ENCODE measurements around the gene PCDHA1. TPM values are rescaled to one million over a fixed set of nuclear protein-coding genes. Genes with fewer than 3 reads are reported as not detected.

PCDHA1 gene
- total and polyA plus RNA-seq, 8 donors = 0.06 to 0.14 (median 0.11) TPM; not detected in 4

GRCh38 chr5:140964356-140964755 is 178.4 kb downstream of the PCDHA1 start:
- Histone ChIP-seq H3K4me3 (no peak overlapping the region), H3K9me3 (no peaks in the 10 kb centered on the region), H3K4me1 (peaks cover 0 to 8% of the 10 kb centered on the region in 2 donors), H3K27me3 (peaks cover 0 to 42% of the 10 kb centered on the region in 2 donors), H3K36me3 (no peaks in the 10 kb centered on the region), H3K27ac (no peak overlapping the region)
- intact Hi-C loops (cut with DNase I) = no loop called here
- TF ChIP-seq CTCF (IDR thresholded peaks at IDR 0.05) = no peak
- DNase-seq (no peak), ATAC-seq (no peak)

GRCh38 chr5:140965905-140966292 is 180.0 kb downstream of the PCDHA1 start:
- H3K27ac ChIP-seq = peak overlapping the region; percentile 54 to 65
- peaks cover 0 to 42% of the 10 kb centered on the region in 2 donors for H3K27me3 ChIP-seq
- DNase-seq = no peak
- H3K4me1 ChIP-seq = peaks cover 0 to 8% of the 10 kb centered on the region in 2 donors
- H3K9me3 ChIP-seq = no peaks in the 10 kb centered on the region
- no peak for TF ChIP-seq CTCF (IDR thresholded peaks at IDR 0.05)
- peak; percentile 33 for ATAC-seq
- H3K4me3 ChIP-seq = peak overlapping the region; percentile 48 to 51
- intact Hi-C loops (cut with DNase I) = no loop called here
- no peaks in the 10 kb centered on the region for H3K36me3 ChIP-seq

GRCh38 chr5:140966293-140967225 is 180.6 kb downstream of the PCDHA1 start, which contains the start of gene PCDHAC2:
Gene PCDHAC2 (plus strand): TSS chr5:140966476. CDS start chr5:140966767, 291 bp downstream.
- TF ChIP-seq CTCF (IDR thresholded peaks at IDR 0.05) = no peak
- Histone ChIP-seq H3K4me1 (peaks cover 0 to 8% of the 10 kb centered on the region in 2 donors), H3K9me3 (no peaks in the 10 kb centered on the region), H3K36me3 (no peaks in the 10 kb centered on the region), H3K4me3 (peak within 1 kb of the TSS; percentile 48 to 51), H3K27me3 (peaks cover 0 to 42% of the 10 kb centered on the region in 2 donors), H3K27ac (peak within 1 kb of the TSS; percentile 54 to 65)
- DNase-seq (peak; percentile 50 to 87 (median 61)), ATAC-seq (peak; percentile 96)
- intact Hi-C loops (cut with DNase I) = no loop called here

- no peak for TF ChIP-seq CTCF (IDR thresholded peaks at IDR 0.05)
- Histone ChIP-seq H3K27me3 (peaks cover 0 to 42% of the 10 kb centered on the region in 2 donors), H3K4me3 (peak overlapping the region; percentile 48 to 51), H3K9me3 (no peaks in the 10 kb centered on the region), H3K36me3 (no peaks in the 10 kb centered on the region), H3K4me1 (peaks cover 0 to 8% of the 10 kb centered on the region in 2 donors), H3K27ac (peak overlapping the region in 1 of 2 donors; percentile 54)
- no peak for DNase-seq
- intact Hi-C loops (cut with DNase I) = no loop called here
- peak; percentile 29 for ATAC-seq
Observed at GRCh38 chr5:140967226-140967893, 181.4 kb downstream of the PCDHA1 start.

- Histone ChIP-seq H3K27me3 (peaks cover 0 to 33% of the 10 kb centered on the region in 2 donors), H3K4me1 (peaks cover 0 to 8% of the 10 kb centered on the region in 2 donors), H3K27ac (no peak overlapping the region), H3K9me3 (no peaks in the 10 kb centered on the region), H3K4me3 (no peak overlapping the region), H3K36me3 (no peaks in the 10 kb centered on the region)
- ATAC-seq (no peak), DNase-seq (no peak)
- intact Hi-C loops (cut with DNase I) = no loop called here
- no peak for TF ChIP-seq CTCF (IDR thresholded peaks at IDR 0.05)
Observed at GRCh38 chr5:140969880-140970279, 183.9 kb downstream of the PCDHA1 start.

All from left lung (tissue), 10 donors.